SK-N-SH (cell line): ENCODE data around the gene DCAKD. TPM values are rescaled to one million over a fixed set of nuclear protein-coding genes. Genes with fewer than 3 reads are reported as not detected.

ENCODE experiments used
- CTCF ChIA-PET: fragments of 300-600, 350-600 bp; formaldehyde crosslinking; extraction: SDS; loops from one replicate; lab custom pipeline; 2021; lab: Yijun Ruan, JAX
- POLR2A ChIA-PET: fragments of 350-600 bp; sonication (Branson Sonifier 250); formaldehyde crosslinking; extraction: SDS; loops from one replicate; lab custom pipeline; 2020; ENCODE audit warnings: antibody characterized with exemption, inconsistent platforms; lab: Yijun Ruan, JAX
- DNase-seq: peaks from one replicate; pipeline ENCODE4 v3.0.0; 2012
- H2AFZ ChIP-seq: fragments of 200-600 bp; sonication (generic); 2 replicates; pipeline ENCODE4 v1.8.1; 2016; ENCODE audit warnings: antibody characterized with exemption, mild to moderate bottlenecking, low read depth
- H3F3A ChIP-seq: fragments of 200-600 bp; sonication (generic); replicated peaks from 2 replicates; pipeline ENCODE3; 2016; ENCODE audit warnings: antibody characterized with exemption, mild to moderate bottlenecking; ENCODE audit not compliant: insufficient read depth
- H3K27ac ChIP-seq, 2 experiments: fragments of 200-500 bp in 1 of 2; fragments of 200-600 bp in 1 of 2; sonication (Bioruptor generic) in 1 of 2; sonication (generic), shearing (Covaris generic) in 1 of 2; 2 replicates each; pipeline versions ENCODE4 v1.5.1 to v1.6.1; 2014 to 2016; ENCODE audit warnings: low read depth in 2 of 2, inconsistent platforms in 1 of 2, low read length in 1 of 2, mild to moderate bottlenecking in 1 of 2, mixed read lengths in 1 of 2
- H3K27me3 ChIP-seq: fragments of 200-600 bp; sonication (generic), shearing (Covaris generic); 2 replicates; pipeline ENCODE4 v1.6.1; 2016; ENCODE audit warnings: mixed run types; ENCODE audit not compliant: insufficient read depth
- H3K36me3 ChIP-seq, 2 experiments: fragments of 200-500 bp in 1 of 2; fragments of 200-600 bp in 1 of 2; sonication (Bioruptor generic) in 1 of 2; sonication (generic) in 1 of 2; replicated peaks in 1 of 2; 2 replicates each; pipeline versions ENCODE3 to v1.5.1; 2014 to 2016; ENCODE audit warnings: low read length in 1 of 2, mild to moderate bottlenecking in 1 of 2; ENCODE audit not compliant: insufficient read depth in 2 of 2, control insufficient read depth in 1 of 2
- H3K4me1 ChIP-seq, 2 experiments: fragments of 200-500 bp in 1 of 2; fragments of 200-600 bp in 1 of 2; sonication (Bioruptor generic) in 1 of 2; sonication (generic), shearing (Covaris generic) in 1 of 2; 2 replicates each; pipeline versions ENCODE4 v1.5.1 to v1.6.1; 2014 to 2016; ENCODE audit warnings: low read depth in 1 of 2, low read length in 1 of 2, mixed run types in 1 of 2; ENCODE audit not compliant: insufficient read depth in 2 of 2, control insufficient read depth in 1 of 2
- H3K4me2 ChIP-seq: fragments of 200-600 bp; sonication (generic), shearing (Covaris generic); 2 replicates; pipeline ENCODE4 v1.6.1; 2017; ENCODE audit warnings: mixed run types
- H3K4me3 ChIP-seq, 2 experiments: fragments of 200-500 bp in 1 of 2; fragments of 200-600 bp in 1 of 2; sonication (Bioruptor generic) in 1 of 2; sonication (generic), shearing (Covaris generic) in 1 of 2; 2 replicates each; pipeline versions ENCODE4 v1.5.1 to v1.8.1; 2014 to 2016; ENCODE audit warnings: low read depth in 2 of 2, inconsistent platforms in 1 of 2, low read length in 1 of 2, mild to moderate bottlenecking in 1 of 2, mixed read lengths in 1 of 2, moderate library complexity in 1 of 2
- H3K79me2 ChIP-seq: fragments of 200-600 bp; sonication (generic); 2 replicates; pipeline ENCODE4 v1.8.1; 2017; ENCODE audit warnings: mild to moderate bottlenecking; ENCODE audit not compliant: insufficient read depth
- H3K9ac ChIP-seq: fragments of 200-600 bp; sonication (generic); 2 replicates; pipeline ENCODE4 v1.6.1; 2017; ENCODE audit warnings: mixed run types
- H3K9me2 ChIP-seq: fragments of 200-600 bp; sonication (generic); 2 replicates; pipeline ENCODE4 v1.6.1; 2017; ENCODE audit warnings: mixed run types
- H3K9me3 ChIP-seq: fragments of 200-600 bp; sonication (generic); 2 replicates; pipeline ENCODE4 v1.6.1; 2017; ENCODE audit warnings: mixed run types, mild to moderate bottlenecking, moderate library complexity
- H4K20me1 ChIP-seq: fragments of 200-600 bp; sonication (generic); 2 replicates; pipeline ENCODE4 v1.6.1; 2017; ENCODE audit warnings: mild to moderate bottlenecking, mixed run types; ENCODE audit not compliant: insufficient read depth
- CHD2 ChIP-seq: fragments of 150-350 bp; IDR thresholded peaks from 2 replicates; pipeline ENCODE4 v1.6.1; 2018; ENCODE audit warnings: low read length; ENCODE audit not compliant: partially characterized antibody
- ELF1 ChIP-seq: IDR thresholded peaks from 2 replicates; pipeline ENCODE4 v1.4.0; 2012
- EZH2phosphoT487 ChIP-seq: fragments of 200-600 bp; sonication (generic); IDR thresholded peaks from 2 replicates; pipeline ENCODE4 v1.6.1; 2017; ENCODE audit warnings: low read depth, mixed run types, mild to moderate bottlenecking, antibody characterized with exemption, moderate library complexity, borderline replicate concordance
- FOSL2 ChIP-seq: IDR thresholded peaks from 2 replicates; pipeline ENCODE4 v1.4.0; 2012; ENCODE audit warnings: low read depth, mild to moderate bottlenecking, moderate library complexity, borderline replicate concordance
- MEF2A ChIP-seq: IDR thresholded peaks from 2 replicates; pipeline ENCODE4 v1.4.0; 2012; ENCODE audit warnings: low read depth, borderline replicate concordance
- MXI1 ChIP-seq: IDR thresholded peaks from 2 replicates; pipeline ENCODE4 v1.6.1; 2012; ENCODE audit warnings: mild to moderate bottlenecking, low read depth, low read length, improper control_type of control experiment
- POLR2AphosphoS5 ChIP-seq: IDR thresholded peaks from 2 replicates; pipeline ENCODE4 v1.6.1; 2012; ENCODE audit warnings: low read depth, low read length
- RCOR1 ChIP-seq: fragments of 150-350 bp; IDR thresholded peaks from 2 replicates; pipeline ENCODE4 v1.6.1; 2017; ENCODE audit warnings: antibody characterized with exemption, low read length
- RXRA ChIP-seq: IDR thresholded peaks from 2 replicates; pipeline ENCODE4 v1.4.0; 2012; ENCODE audit warnings: low read depth, mild to moderate bottlenecking, borderline replicate concordance
- SIN3A ChIP-seq: IDR thresholded peaks from 2 replicates; pipeline ENCODE4 v1.6.1; 2012; ENCODE audit warnings: low read depth, mild to moderate bottlenecking, low read length, moderate library complexity, borderline replicate concordance
- TCF12 ChIP-seq: IDR thresholded peaks from 2 replicates; pipeline ENCODE4 v1.4.0; 2012
- TEAD4 ChIP-seq: IDR thresholded peaks from 2 replicates; pipeline ENCODE4 v1.4.0; 2012; ENCODE audit warnings: mild to moderate bottlenecking, borderline replicate concordance; ENCODE audit not compliant: insufficient read depth
- YY1 ChIP-seq: IDR thresholded peaks from 2 replicates; pipeline ENCODE4 v1.4.0; 2012; ENCODE audit warnings: low read depth, mild to moderate bottlenecking
- WGBS: methylation state at CpG from one replicate; pipeline ENCODE4 v1.1.6; 2017; ENCODE audit warnings: low lambda C conversion rate; 5-methylcytosine and 5-hydroxymethylcytosine counted together
- polyA plus RNA-seq, 3 experiments: library from polyadenylated mRNA; depleted of rRNA; stranded (reverse); fragments of >200 nt; gene quantifications; 2 replicates each; pipeline ENCODE4 v1.2.3, GENCODE V29; 2012
- TF ChIP-seq, protein P1 (sequence below): IDR thresholded peaks from 2 replicates; pipeline ENCODE4; 2012
- TF ChIP-seq, protein P2 (sequence below): IDR thresholded peaks from 2 replicates; pipeline ENCODE4 v1.4.0; 2012; ENCODE audit warnings: low read depth

Gene DCAKD
- polyA plus RNA-seq, 1 of the 3 experiments (the other 2 are of a cell fraction), result 48.8 TPM

DNA sequence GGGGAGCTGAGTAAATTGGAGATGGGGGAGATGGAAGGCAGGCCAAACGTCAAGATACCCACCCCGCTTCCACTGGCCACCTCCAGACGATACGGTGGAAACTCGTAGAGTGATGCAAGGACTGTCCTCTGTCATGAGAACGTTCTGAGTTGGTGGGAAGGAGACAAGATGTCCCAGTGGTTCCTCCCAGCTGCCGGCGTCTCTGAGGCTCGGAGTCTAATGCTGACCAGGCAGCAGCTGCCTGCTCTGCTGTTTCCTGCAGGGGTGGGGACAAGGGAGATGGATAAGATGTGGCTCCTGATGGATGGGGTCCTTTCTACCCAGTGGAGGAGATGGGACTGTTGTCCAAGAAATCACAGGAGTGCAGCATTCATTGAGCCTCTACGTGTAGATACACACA, 55.1 kb downstream of the DCAKD start:
- no peak for TF ChIP-seq ELF1
- TF ChIP-seq, protein P1, sequence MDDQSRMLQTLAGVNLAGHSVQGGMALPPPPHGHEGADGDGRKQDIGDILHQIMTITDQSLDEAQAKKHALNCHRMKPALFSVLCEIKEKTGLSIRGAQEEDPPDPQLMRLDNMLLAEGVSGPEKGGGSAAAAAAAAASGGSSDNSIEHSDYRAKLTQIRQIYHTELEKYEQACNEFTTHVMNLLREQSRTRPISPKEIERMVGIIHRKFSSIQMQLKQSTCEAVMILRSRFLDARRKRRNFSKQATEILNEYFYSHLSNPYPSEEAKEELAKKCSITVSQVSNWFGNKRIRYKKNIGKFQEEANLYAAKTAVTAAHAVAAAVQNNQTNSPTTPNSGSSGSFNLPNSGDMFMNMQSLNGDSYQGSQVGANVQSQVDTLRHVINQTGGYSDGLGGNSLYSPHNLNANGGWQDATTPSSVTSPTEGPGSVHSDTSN, result no peak
- TF ChIP-seq, protein P2, sequence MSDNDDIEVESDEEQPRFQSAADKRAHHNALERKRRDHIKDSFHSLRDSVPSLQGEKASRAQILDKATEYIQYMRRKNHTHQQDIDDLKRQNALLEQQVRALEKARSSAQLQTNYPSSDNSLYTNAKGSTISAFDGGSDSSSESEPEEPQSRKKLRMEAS, result no peak
- no peak for TF ChIP-seq MEF2A
- no peak for TF ChIP-seq SIN3A
- no peak for TF ChIP-seq RCOR1
- no peak for DNase-seq
- ChIA-PET CTCF (interaction anchor here (0.7 to 1.6 kb wide), 4 partner anchors 9 to 139 kb away, joined by 3 read pairs; partner anchors contain the start of gene ACBD4), POLR2A (no interaction called here)
- H2AFZ ChIP-seq, result no peak overlapping the region
- H3K4me2 ChIP-seq, result no peak overlapping the region
- no peaks in the 10 kb centered on the region; a peak in 1 of 4 replicates for H3K4me1 ChIP-seq
- H3K9me3 ChIP-seq, result no peaks in the 10 kb centered on the region
- H4K20me1 ChIP-seq, result no peaks in the 10 kb centered on the region
- no peaks in the 10 kb centered on the region for H3K79me2 ChIP-seq
- H3K9ac ChIP-seq, result no peak overlapping the region
- no peaks in the 10 kb centered on the region for H3K27me3 ChIP-seq
- no peaks in the 10 kb centered on the region for H3K36me3 ChIP-seq
- H3K9me2 ChIP-seq, result no peaks in the 10 kb centered on the region
- WGBS, result 84% methylated on average over 10 of the region's 10 CpGs
- no peak overlapping the region for H3K27ac ChIP-seq
- no peak overlapping the region for H3K4me3 ChIP-seq
- H3F3A ChIP-seq, result no peaks in the 10 kb centered on the region

DNA sequence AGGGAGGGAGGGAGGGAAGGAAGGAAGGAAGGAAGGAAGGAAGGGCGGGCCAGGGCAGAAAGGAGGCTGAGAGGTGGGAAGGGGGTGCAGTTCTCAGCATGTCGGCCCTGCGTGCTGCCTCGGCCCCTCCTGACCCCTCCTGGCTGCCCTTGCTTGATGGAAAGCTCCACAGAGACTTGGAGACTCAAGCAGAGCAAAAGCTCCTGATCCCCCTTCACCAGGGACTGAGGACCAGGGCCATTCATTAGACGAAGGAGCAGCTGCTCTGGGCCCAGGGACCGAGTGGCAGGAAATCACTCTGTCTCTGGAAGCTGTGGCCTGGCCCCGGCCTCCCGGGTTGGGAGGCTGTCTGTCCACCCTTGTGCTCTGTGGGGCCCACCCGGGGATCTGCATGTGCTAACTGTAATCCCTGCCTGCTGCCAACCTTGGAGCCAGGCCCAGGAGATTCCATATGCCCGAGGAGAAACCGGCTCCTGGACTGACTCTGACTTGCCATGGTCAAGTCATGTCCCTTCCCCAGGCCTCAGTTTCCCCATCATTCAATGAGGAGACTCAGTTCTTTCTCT, 55.9 kb downstream of the DCAKD start:
- TF ChIP-seq RXRA (no peak), FOSL2 (no peak)
- TF ChIP-seq, all 33 proteins: peak for 0
- H2AFZ ChIP-seq, result no peak overlapping the region
- H3K4me3 ChIP-seq, result no peak overlapping the region
- ChIA-PET CTCF (interaction anchor here (0.7 to 3.5 kb wide), 3 partner anchors 8 to 140 kb away, joined by 3 to 11 read pairs (median 3); partner anchors contain the start of gene ACBD4), POLR2A (no interaction called here)
- no peak overlapping the region for H3K4me2 ChIP-seq
- no peak overlapping the region for H3K9ac ChIP-seq
- no peaks in the 10 kb centered on the region for H3K27me3 ChIP-seq
- no peak for DNase-seq
- H3K79me2 ChIP-seq, result no peaks in the 10 kb centered on the region
- H3K36me3 ChIP-seq, result no peaks in the 10 kb centered on the region
- no peak overlapping the region for H3K27ac ChIP-seq
- H3K9me3 ChIP-seq, result no peaks in the 10 kb centered on the region
- H3K9me2 ChIP-seq, result no peaks in the 10 kb centered on the region
- no peaks in the 10 kb centered on the region; a peak in 1 of 4 replicates for H3K4me1 ChIP-seq
- no peaks in the 10 kb centered on the region for H3F3A ChIP-seq
- H4K20me1 ChIP-seq, result no peaks in the 10 kb centered on the region
- WGBS, result 66% methylated on average over 5 of the region's 11 CpGs

DNA sequence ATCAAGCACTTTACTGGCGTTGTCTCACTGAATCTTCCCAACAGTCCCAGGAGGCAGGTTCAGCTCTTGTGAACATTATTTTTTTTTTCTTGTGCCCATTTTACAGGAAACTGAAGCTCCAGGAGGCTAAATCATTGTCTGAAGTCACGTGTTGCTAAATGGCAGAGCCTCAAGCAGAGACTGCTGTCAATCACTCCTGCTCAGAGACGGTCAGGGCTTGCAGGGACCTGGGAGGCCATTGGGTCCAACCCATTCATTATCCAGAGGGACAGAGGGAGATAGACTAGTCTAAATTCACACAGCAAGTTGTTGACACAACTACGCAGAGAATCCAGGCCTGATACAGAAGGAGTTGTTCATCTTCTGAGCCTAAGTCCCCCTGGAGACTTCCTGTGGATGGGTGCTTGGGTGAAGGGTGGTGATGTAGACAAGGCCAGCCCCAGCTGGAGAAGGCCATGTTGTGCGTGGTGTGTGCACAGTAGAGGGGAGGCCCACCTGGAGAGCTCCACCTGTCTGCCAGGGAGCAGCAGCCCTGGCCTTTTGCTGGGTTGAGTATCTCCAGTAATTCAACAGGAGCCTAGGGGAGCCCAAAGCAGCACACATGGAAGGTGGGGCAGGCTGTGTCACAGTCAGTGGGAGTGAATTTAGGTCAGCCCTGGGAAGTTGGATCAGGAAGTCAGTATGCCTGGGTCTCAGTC, 59.0 kb downstream of the DCAKD start:
- H4K20me1 ChIP-seq, result no peaks in the 10 kb centered on the region
- CTCF ChIA-PET, result interaction anchor here (0.8 to 3.5 kb wide), 5 partner anchors 11 to 72 kb away, joined by 3 to 12 read pairs (median 7); no protein-coding TSS in a partner anchor
- POLR2A ChIA-PET, result no interaction called here

More for the DNA sequence above, 59.0 kb downstream of the DCAKD start:
- Histone ChIP-seq H3K27ac (no peak overlapping the region), H3K4me3 (no peak overlapping the region), H3K4me1 (no peaks in the 10 kb centered on the region; a peak in 1 of 4 replicates), H3K4me2 (no peak overlapping the region), H3F3A (no peaks in the 10 kb centered on the region), H3K9me2 (no peaks in the 10 kb centered on the region), H3K9ac (no peak overlapping the region), H3K79me2 (no peaks in the 10 kb centered on the region), H3K36me3 (no peaks in the 10 kb centered on the region), H2AFZ (no peak overlapping the region), H3K27me3 (no peaks in the 10 kb centered on the region), H3K9me3 (no peaks in the 10 kb centered on the region)
- WGBS, result 73% methylated on average over 5 of the region's 5 CpGs
- TF ChIP-seq MXI1 (no peak), MEF2A (no peak), SIN3A (no peak), POLR2AphosphoS5 (no peak), TEAD4 (no peak), EZH2phosphoT487 (no peak), CHD2 (no peak), RCOR1 (no peak), YY1 (no peak), TCF12 (no peak)
- TF ChIP-seq, protein P2, result no peak
- TF ChIP-seq, protein P1, result no peak
- DNase-seq, result no peak
